GM21447 (cell line): ENCODE measurements around the gene FSTL1.
"Not testable (repeated sequence)": the region's sequence is repeated elsewhere in the genome, so short reads cannot be mapped to it uniquely, and the experiment has no call there.

Source experiments
- ATAC-seq: cut with Tn5 transposase; IDR thresholded peaks from one replicate; pipeline ENCODE4 v1.9.1; 2021; ENCODE audit not compliant: unreplicated experiment

The FSTL1 gene

GRCh38 chr3:120418866-120419490 is 31.8 kb downstream of the FSTL1 start:
- no peak for ATAC-seq

- ATAC-seq: no peak
Measured at GRCh38 chr3:120418446-120418845, 32.3 kb downstream of the FSTL1 start.

GRCh38 chr3:120417272-120417911 is 33.4 kb downstream of the FSTL1 start:
- ATAC-seq: peak; percentile 99

GRCh38 chr3:120416868-120417267 is 33.9 kb downstream of the FSTL1 start:
- peak; percentile 24 for ATAC-seq

- no peak for ATAC-seq
Measured at GRCh38 chr3:120415756-120416155, 35.0 kb downstream of the FSTL1 start.

- no peak for ATAC-seq
Measured at GRCh38 chr3:120410541-120410940, 40.3 kb downstream of the FSTL1 start.

- ATAC-seq: no peak
Measured at GRCh38 chr3:120410116-120410515, 40.7 kb downstream of the FSTL1 start.

GRCh38 chr3:120407508-120408287 is 43.1 kb downstream of the FSTL1 start:
- ATAC-seq: no peak

GRCh38 chr3:120404876-120405275 is 45.9 kb downstream of the FSTL1 start:
- no peak for ATAC-seq

- ATAC-seq: no peak
Measured at GRCh38 chr3:120402257-120402656, 48.5 kb downstream of the FSTL1 start.

- peak; percentile 96 for ATAC-seq
Measured at GRCh38 chr3:120399372-120399771, 51.4 kb downstream of the FSTL1 start.

GRCh38 chr3:120396469-120396868 is 54.3 kb downstream of the FSTL1 start:
- ATAC-seq: no peak

- ATAC-seq: no peak
Measured at GRCh38 chr3:120394347-120394746, 56.4 kb downstream of the FSTL1 start.

- ATAC-seq: no peak
Measured at GRCh38 chr3:120393761-120394160, 57.0 kb downstream of the FSTL1 start.

GRCh38 chr3:120393243-120393642 is 57.5 kb downstream of the FSTL1 start:
- no peak for ATAC-seq

- ATAC-seq: no peak
Measured at GRCh38 chr3:120382941-120383447, 67.8 kb downstream of the FSTL1 start.

- ATAC-seq: no peak
Measured at GRCh38 chr3:120381503-120381902, 69.3 kb downstream of the FSTL1 start.

- ATAC-seq: not testable (repeated sequence)
Measured at GRCh38 chr3:120377948-120378347, 72.8 kb downstream of the FSTL1 start.

- ATAC-seq: peak; percentile 57
Measured at GRCh38 chr3:120370463-120370862, 80.3 kb downstream of the FSTL1 start.

GRCh38 chr3:120369037-120369467 is 81.7 kb downstream of the FSTL1 start:
- ATAC-seq: peak; percentile 93

- no peak for ATAC-seq
Measured at GRCh38 chr3:120368172-120368571, 82.6 kb downstream of the FSTL1 start.

- no peak for ATAC-seq
Measured at GRCh38 chr3:120364821-120365220, 86.0 kb downstream of the FSTL1 start.
